GM20000 (cell line): ENCODE measurements around the gene SMYD3.

Experiments used
- DNase-seq: peaks from one replicate; pipeline ENCODE4 v3.0.0; 2012; ENCODE audit warnings: low spot score
- CTCF ChIP-seq: IDR thresholded peaks from 2 replicates; pipeline ENCODE4 v1.5.1; 2012; ENCODE audit warnings: mild to moderate bottlenecking, control low read depth; ENCODE audit errors: extremely low read depth, missing control alignments

Gene SMYD3

GRCh38 chr1:245856944-245857531 lies 650.0 kb downstream of the SMYD3 start:
- no peak for DNase-seq
- no peak for TF ChIP-seq CTCF

GRCh38 chr1:245855846-245856730 lies 651.0 kb downstream of the SMYD3 start:
- TF ChIP-seq CTCF: no peak
- no peak for DNase-seq

GRCh38 chr1:245853291-245853690 lies 653.8 kb downstream of the SMYD3 start:
- no peak for DNase-seq
- TF ChIP-seq CTCF: no peak

- no peak for DNase-seq
- TF ChIP-seq CTCF: no peak
Observed at GRCh38 chr1:245843101-245843500, 664.0 kb downstream of the SMYD3 start.

GRCh38 chr1:245842106-245842505 lies 665.0 kb downstream of the SMYD3 start:
- no peak for TF ChIP-seq CTCF

GRCh38 chr1:245840971-245841370 lies 666.1 kb downstream of the SMYD3 start:
- TF ChIP-seq CTCF: no peak
- DNase-seq: no peak

More at GRCh38 chr1:245842106-245842505, 665.0 kb downstream of the SMYD3 start:
- DNase-seq: no peak

GRCh38 chr1:245837718-245838117 lies 669.4 kb downstream of the SMYD3 start:
- DNase-seq: no peak
- no peak for TF ChIP-seq CTCF
